Measurements from ENCODE around the gene ZBTB7C.

Gene ZBTB7C

GRCh38 chr18:48106976-48107781 is 302.0 kb downstream of the ZBTB7C start:
- ATAC-seq: no peak

DNA sequence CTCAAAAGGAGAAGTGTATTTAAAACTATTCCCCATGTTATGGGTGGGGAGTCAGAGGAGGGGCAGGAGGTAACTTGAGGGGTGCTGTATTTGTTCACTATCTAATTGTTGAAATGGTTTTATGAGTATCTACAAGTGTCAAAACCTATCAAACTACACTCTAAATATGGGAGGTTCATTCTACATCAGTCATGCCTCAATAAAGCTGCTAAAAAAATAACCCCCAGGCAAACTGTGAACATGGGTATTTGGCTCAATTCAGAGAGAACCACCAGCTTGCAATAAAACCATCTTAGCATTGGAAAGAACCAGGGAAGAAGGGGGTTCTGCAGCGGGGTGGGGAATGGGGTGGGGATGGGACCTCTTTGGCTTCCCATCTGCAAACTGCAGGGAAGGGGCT is 302.7 kb downstream of the ZBTB7C start:
- ATAC-seq: no peak

DNA sequence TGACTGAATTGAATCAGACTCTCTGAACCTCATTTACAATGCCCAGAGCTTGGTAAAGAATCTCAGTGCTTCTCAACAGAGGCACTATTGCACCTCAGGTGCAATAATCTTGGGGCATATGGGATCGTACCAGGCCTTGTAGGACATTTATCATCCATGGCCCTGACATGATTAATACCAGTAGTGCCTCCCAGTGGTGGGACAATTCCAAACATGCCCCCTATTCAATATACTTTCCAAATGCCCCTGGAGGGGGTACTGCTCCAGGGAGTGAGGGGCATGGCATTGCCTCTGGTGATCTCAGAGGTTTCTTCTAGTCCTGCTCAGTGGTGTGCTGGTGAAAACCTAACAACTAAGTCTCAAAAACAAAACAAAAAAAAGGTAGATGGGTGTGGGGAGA is 303.9 kb downstream of the ZBTB7C start:
- no peak for ATAC-seq

DNA sequence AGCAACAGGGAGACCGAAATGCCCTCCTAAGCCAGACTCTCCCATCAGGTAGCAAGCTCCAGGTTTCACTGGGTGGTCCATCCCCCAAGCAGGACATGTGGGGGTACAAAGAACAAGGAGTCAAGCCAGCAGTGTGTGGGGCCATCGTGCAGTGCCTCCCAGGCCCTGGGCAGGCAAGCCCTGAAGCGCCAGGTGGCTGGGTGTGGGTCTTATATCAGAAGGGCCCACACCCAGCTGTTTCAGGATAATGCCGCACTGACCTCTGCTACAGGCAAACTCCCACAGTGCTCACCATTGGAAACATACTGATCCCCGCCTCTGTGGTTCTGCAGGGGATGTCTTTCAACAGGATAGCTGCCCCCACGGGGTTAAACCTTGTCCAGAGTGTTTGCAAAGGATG is 304.5 kb downstream of the ZBTB7C start:
- no peak for ATAC-seq

- ATAC-seq: no peak
Measured at GRCh38 chr18:48100651-48101165, 308.5 kb downstream of the ZBTB7C start.

DNA sequence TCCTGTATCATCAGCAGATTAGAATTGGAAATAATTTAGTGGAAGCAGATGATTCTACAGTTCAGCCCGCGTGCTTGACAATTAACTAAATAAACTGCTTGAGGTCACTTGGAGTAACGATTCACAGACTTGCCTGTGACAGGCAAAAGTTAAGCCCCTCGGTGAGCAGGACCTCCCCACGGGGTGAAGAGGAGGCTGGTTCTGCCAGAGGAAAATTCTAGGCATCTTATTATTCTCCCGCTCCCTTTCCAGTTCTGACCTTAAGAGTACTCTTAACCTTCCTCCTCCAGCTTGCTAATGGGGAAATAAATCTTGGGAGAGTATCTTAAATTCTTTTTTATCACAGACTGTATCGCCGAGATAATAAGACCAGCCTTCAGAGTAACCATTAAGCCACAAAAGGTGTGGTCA is 309.0 kb downstream of the ZBTB7C start:
- ATAC-seq: no peak

DNA sequence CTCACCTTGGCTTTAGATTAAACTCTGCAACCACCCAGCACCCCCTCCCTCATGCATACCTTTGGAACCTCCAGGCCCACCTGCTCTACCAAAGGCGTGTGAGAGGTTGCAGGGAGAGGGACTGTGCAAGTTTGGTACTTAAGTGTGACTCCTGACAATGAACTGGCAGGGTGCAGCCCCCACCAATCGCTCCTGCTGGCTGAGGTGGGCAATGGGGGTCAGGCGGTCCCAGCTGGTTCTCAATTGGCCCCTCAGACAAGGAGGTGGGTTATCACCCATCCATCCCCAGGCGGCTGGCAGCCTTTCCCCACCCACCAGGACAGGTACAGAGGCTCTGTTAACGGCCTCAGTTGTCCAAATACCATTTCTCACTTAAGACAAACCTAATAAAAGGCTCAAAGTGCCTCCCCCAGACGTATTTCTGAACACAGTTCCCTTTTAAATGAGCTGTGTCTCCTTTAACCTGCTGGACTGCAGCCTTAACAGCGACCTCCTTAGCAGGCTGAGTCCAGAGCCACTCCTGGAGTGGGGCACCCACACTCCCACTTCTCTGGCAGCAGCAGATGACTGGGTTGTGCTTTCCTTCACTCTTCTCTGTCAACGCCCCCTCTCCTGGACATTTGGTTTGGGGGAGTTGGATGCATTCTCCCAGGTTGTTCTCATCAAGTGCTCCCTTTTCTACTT is 309.6 kb downstream of the ZBTB7C start:
- no peak for ATAC-seq

DNA sequence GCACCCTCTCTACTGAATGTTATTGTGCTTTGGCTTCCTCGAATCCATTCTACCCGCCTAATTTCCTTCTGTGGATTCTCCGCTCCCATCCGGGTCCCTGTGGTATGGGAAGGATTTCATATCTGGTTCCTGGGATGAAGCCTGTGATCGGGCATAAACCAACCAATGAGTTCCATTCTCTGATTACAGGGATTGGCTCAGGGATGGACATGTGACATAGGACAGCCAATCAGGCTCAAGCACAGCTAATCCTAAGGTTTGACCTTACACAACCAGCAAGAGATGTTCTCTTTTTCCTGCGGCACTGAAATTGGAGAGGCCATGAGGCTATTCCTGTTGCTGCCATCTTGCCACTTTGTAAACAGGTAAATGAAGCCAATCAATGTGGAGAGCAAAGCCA is 310.6 kb downstream of the ZBTB7C start:
- no peak for ATAC-seq

DNA sequence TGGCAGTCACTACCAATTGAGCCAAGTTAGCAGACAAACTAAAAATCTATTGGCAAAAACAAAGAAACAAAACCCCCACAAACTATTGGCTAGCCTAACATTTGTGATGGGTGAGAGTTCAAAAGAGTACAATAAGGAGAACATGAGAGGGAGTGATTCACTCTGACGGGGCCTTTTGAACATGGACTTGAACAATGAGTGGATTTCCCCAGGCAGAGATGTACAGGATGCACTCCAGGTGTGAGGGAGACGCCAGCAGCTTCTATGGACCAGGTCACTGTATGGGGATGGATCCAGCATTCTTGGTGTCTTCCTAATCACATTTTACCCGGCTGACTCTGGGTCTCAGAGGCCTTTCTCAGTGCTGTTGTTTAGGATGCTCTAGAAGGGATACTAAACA is 311.2 kb downstream of the ZBTB7C start:
- ATAC-seq: no peak

GRCh38 chr18:48095726-48096125 is 313.5 kb downstream of the ZBTB7C start:
- ATAC-seq: no peak

DNA sequence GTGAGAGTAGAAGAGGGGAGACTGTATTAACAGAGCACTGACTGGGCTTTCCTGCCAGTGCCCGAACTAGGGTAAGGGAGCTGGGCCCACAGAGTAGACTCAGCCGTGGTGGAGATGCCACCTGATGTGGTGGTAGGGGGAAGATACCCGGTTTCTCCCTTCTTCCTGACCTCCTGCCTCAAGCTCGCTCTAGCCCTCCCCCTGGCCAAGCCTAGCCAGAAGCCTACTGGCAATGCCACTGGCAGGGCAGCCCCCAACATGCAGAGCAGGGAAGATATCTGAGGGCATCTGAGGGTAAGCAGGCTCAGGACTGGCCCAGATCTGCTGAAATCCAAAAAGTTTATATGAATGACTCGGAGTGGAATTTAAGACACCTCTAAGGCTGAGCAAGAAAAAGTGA is 316.1 kb downstream of the ZBTB7C start:
- ATAC-seq: no peak

GRCh38 chr18:48091869-48092497 is 317.2 kb downstream of the ZBTB7C start:
- ATAC-seq: no peak

DNA sequence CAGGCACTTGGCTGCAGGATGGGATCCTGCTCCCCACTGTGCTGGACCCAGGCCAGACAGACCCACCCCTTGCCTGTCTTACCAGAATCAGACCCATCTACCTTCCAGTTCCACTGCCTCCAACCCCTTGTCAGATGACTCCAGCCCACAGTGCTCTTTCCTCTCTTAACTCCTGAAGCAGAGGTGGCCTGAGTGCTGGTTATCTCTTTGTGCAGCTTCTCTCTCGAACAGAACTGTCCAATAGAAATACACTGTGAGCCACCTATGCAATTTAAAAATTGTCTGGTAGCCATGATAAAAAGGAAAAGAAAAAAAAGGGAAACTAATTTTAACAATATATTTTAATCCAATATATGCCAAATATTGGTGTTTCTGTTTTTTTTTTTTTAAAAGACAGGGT is 318.5 kb downstream of the ZBTB7C start:
- ATAC-seq: no peak

DNA sequence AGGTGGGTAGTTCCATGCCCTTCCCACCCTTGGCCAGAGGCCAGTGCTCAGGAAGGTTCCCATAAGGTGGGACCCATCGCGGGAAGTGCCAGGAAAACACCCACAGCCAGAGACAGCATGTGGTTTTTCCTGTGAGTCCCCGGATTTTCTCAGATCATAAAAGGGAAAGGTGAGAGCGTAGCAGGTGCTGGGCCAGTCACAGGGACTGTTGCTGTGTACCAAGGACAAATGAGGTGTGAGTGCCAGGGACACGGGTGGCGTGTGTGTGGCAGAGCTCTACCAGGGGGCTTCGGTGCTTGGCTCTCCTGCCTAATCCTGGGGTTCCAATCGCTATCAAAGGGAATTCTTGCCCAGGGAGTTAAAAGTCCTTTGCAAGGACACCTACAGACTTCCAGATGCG is 319.2 kb downstream of the ZBTB7C start:
- no peak for ATAC-seq

- ATAC-seq: no peak
Measured at GRCh38 chr18:48085781-48086487, 323.2 kb downstream of the ZBTB7C start.

DNA sequence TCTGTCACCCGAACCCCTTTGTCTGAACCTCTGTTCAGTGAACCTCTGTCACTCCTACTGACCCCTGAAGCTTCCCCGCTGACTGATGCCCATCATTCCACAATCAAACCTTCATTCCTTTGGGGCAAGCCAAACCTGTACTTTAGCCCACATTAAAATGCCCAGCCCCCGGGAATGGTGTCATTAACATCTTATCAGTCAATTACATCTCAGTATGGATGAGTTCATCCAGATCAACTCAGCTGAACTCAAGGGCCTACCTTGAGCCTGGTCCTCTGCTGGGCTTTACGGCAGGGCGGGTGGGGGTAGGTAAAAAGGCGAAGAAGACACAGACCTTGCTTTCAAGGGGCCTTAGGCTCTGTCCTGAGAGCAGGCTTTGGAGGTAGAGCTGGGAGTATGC is 324.3 kb downstream of the ZBTB7C start:
- no peak for ATAC-seq

GRCh38 chr18:48084041-48084757 is 325.0 kb downstream of the ZBTB7C start:
- ATAC-seq: no peak

GRCh38 chr18:48080546-48080945 is 328.6 kb downstream of the ZBTB7C start:
- ATAC-seq: peak in 1 of 2 donors; percentile 19

- ATAC-seq: no peak
Measured at GRCh38 chr18:48079885-48080284, 329.3 kb downstream of the ZBTB7C start.

- ATAC-seq: no peak
Measured at GRCh38 chr18:48078448-48078847, 330.7 kb downstream of the ZBTB7C start.

GRCh38 chr18:48077291-48077690 is 331.9 kb downstream of the ZBTB7C start:
- ATAC-seq: no peak

GRCh38 chr18:48076461-48076860 is 332.7 kb downstream of the ZBTB7C start:
- no peak for ATAC-seq

All from activated CD4-positive, CD25-positive, alpha-beta regulatory T cell treated with anti-CD3 and anti-CD28 coated beads, Interleukin-2, amount 50 U/mL, for 24 hours (primary cell).